Body of pancreas (tissue), 4 donors: ENCODE data around the gene SUGCT. TPM values are rescaled to one million over a fixed set of nuclear protein-coding genes. Genes with fewer than 3 reads are reported as not detected.
A peak's percentile ranks its signal among the peaks of the same experiment; 100 is the strongest.

Experiments
- ATAC-seq: fragments of 150-250 bp; one replicate; pipeline ENCODE4 v1.9.1; 2016
- DNase-seq, 4 donors: peaks; one replicate each; pipeline ENCODE4 v3.0.0-alpha.2; 2019
- H3K27ac ChIP-seq, 4 donors: fragments of 200-600 bp; sonication (generic); 1 replicate in 3 of 4; 2 replicates in 1 of 4; pipeline versions ENCODE4 v1.5.1 to v1.6.1; 2016 to 2019; ENCODE audit warnings: mild to moderate bottlenecking in 1 of 4, mixed read lengths in 1 of 4, moderate library complexity in 1 of 4
- H3K27me3 ChIP-seq, 2 donors: fragments of 200-600 bp; sonication (generic); one replicate each; pipeline ENCODE4 v1.6.0; 2016; ENCODE audit warnings: mild to moderate bottlenecking in 1 of 2
- H3K36me3 ChIP-seq, 2 donors: fragments of 200-600 bp; sonication (generic); replicated peaks in 1 of 2; 2 replicates each; pipeline ENCODE4 v1.5.1; 2016; ENCODE audit warnings: low read depth in 2 of 2; ENCODE audit not compliant: insufficient read depth in 1 of 2
- H3K4me1 ChIP-seq: fragments of 200-600 bp; sonication (generic); one replicate; pipeline ENCODE4 v1.6.0; 2016
- H3K4me3 ChIP-seq, 2 donors: fragments of 200-600 bp; sonication (generic); 1 replicate in 1 of 2; 2 replicates in 1 of 2; pipeline ENCODE4 v1.5.1; 2016 to 2019
- H3K9me3 ChIP-seq, 3 donors: fragments of 200-600 bp; sonication (generic); 1 replicate in 2 of 3; 2 replicates in 1 of 3; pipeline ENCODE4 v1.5.1; 2016
- CTCF ChIP-seq, 7 experiments: fragments of 450-650 bp in 4 of 7; fragments of 200-600 bp in 3 of 7; sonication (generic) in 3 of 7; IDR thresholded peaks; one replicate each; pipeline ENCODE4 v1.5.1; 2016 to 2019; ENCODE audit warnings: antibody characterized with exemption in 7 of 7
- POLR2A ChIP-seq, 3 donors: fragments of 450-650 bp; IDR thresholded peaks; one replicate each; pipeline ENCODE4 v1.6.1; 2016; ENCODE audit warnings: antibody characterized with exemption in 3 of 3, mild to moderate bottlenecking in 2 of 3
- WGBS, 2 donors: methylation state at CpG; one replicate each; pipeline ENCODE4 v1.1.5; 2017; 5-methylcytosine and 5-hydroxymethylcytosine counted together
- intact Hi-C: fragments of 100-400 bp; cut with DNase I; formaldehyde crosslinking; loops from one replicate; pipeline ENCODE4 v1.15.1; 2023
- total RNA-seq, 2 donors: library from RNA; depleted of rRNA; stranded (reverse); fragments of >200 nt; gene quantifications; one replicate each; pipeline ENCODE4 v1.1.0, GENCODE V29; 2016

SUGCT gene
- total RNA-seq, 2 donors from 2014 or later, result 0.78 to 1.3 TPM

DNA sequence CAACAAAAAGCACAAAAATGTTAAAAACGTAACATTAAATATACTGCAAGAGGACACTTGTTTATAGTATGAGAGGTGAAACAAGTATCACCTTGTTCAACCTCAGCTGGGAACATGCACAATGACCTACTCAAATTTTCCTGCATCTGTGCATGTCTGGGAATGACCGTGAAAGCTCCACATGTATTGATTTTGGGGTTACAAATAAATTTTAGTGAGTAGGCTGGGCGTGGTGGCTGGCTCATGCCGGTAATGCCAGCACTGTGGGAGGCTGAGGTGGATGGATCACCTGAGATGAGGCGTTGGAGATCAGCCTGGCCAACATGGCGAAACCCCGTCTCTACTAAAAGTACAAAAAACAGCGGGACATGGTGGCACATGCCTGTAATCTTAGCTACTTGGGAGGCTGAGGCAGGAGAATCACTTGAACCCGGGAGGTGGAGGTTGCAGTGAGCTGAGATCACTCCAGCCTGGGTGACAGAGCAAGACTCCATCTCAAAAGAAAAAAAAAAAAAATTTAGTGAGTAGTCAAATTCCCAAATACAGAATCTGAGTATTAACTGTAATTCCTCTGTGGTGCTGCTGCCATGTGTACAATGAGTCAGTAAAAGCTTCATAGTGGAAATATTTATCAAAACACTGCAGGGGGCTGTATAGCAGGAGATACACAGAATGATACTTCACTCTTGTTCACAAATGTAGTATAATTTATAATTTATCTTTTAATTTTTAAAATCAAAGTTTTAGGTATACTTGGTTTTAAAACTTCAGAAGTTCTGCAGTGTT, 41.1 kb downstream of the SUGCT start:
- peak in 2 of 4 donors; percentile 3 to 6 for DNase-seq
- Histone ChIP-seq H3K36me3 (no peaks in the 10 kb centered on the region), H3K27me3 (no peaks in the 10 kb centered on the region), H3K4me1 (no peaks in the 10 kb centered on the region), H3K9me3 (no peaks in the 10 kb centered on the region), H3K4me3 (no peak overlapping the region), H3K27ac (peak overlapping the region in 1 of 4 donors; percentile 17)
- WGBS, 2 donors, result 66 to 70% methylated on average over 9 of the region's 9 CpGs
- intact Hi-C loops, result no loop called here
- ATAC-seq, result peak; percentile 74
- TF ChIP-seq CTCF (IDR thresholded peaks at IDR 0.05) (no peak), POLR2A (IDR thresholded peaks at IDR 0.05) (no peak)

DNA sequence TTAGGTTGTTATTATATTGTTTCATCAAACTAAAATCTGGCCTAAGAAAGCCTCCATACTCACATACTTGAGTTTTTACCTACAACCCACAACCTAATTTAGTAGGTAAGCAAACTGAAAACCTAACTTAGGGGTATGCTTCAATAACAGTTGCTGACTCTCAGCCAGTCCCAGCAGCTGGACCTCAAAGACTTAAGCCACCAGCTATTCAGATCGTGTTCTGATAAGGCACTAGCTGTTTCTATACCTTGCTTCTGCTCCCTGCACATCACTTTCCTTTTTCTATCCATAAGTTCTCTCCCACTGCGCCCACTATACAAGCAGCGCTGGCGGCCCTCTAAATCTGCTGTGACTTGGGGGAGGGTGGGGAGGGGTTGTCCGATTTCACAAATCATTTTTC, 42.3 kb downstream of the SUGCT start:
- DNase-seq (no peak), ATAC-seq (no peak)
- no peaks in the 10 kb centered on the region for H3K27me3 ChIP-seq
- H3K36me3 ChIP-seq, result no peaks in the 10 kb centered on the region
- TF ChIP-seq CTCF (IDR thresholded peaks at IDR 0.05), result no peak
- TF ChIP-seq POLR2A (IDR thresholded peaks at IDR 0.05), result no peak
- WGBS, 2 donors, result 91 to 92% methylated on average over 5 of the region's 5 CpGs
- intact Hi-C loops, result no loop called here
- H3K4me1 ChIP-seq, result no peaks in the 10 kb centered on the region
- no peak overlapping the region for H3K4me3 ChIP-seq
- no peaks in the 10 kb centered on the region for H3K9me3 ChIP-seq
- no peak overlapping the region for H3K27ac ChIP-seq

GRCh38 chr7:40182452-40182851, 47.6 kb downstream of the SUGCT start:
- Histone ChIP-seq H3K36me3 (no peaks in the 10 kb centered on the region), H3K27me3 (no peaks in the 10 kb centered on the region), H3K27ac (no peak overlapping the region), H3K4me3 (no peak overlapping the region), H3K9me3 (no peaks in the 10 kb centered on the region), H3K4me1 (no peaks in the 10 kb centered on the region)
- intact Hi-C loops, result no loop called here
- TF ChIP-seq POLR2A (IDR thresholded peaks at IDR 0.05) (no peak), CTCF (IDR thresholded peaks at IDR 0.05) (no peak)
- WGBS, 2 donors, result 90 to 92% methylated on average over 4 of the region's 4 CpGs
- ATAC-seq (no peak), DNase-seq (no peak)

DNA sequence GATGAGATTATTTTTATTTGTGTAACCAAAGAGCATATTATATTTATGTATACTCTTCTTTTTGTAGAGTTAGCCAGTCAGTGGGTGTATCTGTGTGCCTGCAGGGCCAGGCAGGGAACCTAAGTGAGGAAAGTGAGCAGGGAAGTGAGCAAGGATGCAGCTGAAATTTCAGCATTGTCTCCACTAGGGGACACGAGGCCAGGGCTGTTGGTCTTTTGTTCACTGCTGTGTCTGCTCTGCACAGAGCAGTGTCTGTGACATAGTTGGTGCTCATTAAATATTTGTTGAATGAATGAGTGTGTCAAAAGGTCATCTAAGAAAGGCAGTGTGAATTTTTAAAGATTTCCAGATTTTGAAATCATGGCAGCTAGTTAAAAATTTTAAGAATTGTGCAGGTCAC, 51.8 kb downstream of the SUGCT start:
- Histone ChIP-seq H3K27me3 (no peaks in the 10 kb centered on the region), H3K9me3 (no peaks in the 10 kb centered on the region), H3K4me3 (no peak overlapping the region), H3K27ac (no peak overlapping the region), H3K4me1 (no peaks in the 10 kb centered on the region), H3K36me3 (no peaks in the 10 kb centered on the region)
- ATAC-seq, result no peak
- intact Hi-C loops, result no loop called here
- TF ChIP-seq POLR2A (IDR thresholded peaks at IDR 0.05) (no peak), CTCF (IDR thresholded peaks at IDR 0.05) (no peak)
- DNase-seq, result no peak
- WGBS, 2 donors, result 67 to 75% methylated on average over 1 of the region's 1 CpG

- no peaks in the 10 kb centered on the region for H3K27me3 ChIP-seq
- no peak overlapping the region for H3K27ac ChIP-seq
- DNase-seq (no peak), ATAC-seq (no peak)
- 92 to 96% methylated on average over 2 of the region's 2 CpGs for WGBS, 2 donors
- intact Hi-C loops, result no loop called here
- no peaks in the 10 kb centered on the region for H3K9me3 ChIP-seq
- H3K36me3 ChIP-seq, result no peaks in the 10 kb centered on the region
- TF ChIP-seq CTCF (IDR thresholded peaks at IDR 0.05) (no peak), POLR2A (IDR thresholded peaks at IDR 0.05) (no peak)
- H3K4me1 ChIP-seq, result no peaks in the 10 kb centered on the region
- H3K4me3 ChIP-seq, result no peak overlapping the region
Measured at GRCh38 chr7:40192036-40192435, 57.2 kb downstream of the SUGCT start.
